ENCODE data around the gene SLC35F4. TPM values are rescaled to one million over a fixed set of nuclear protein-coding genes. Genes with fewer than 3 reads are reported as not detected.

Gene SLC35F4
- total RNA-seq, 1 donor from 2014 or later: not detected

- H3K27ac ChIP-seq: no peak overlapping the region
- H3K4me1 ChIP-seq: no peaks in the 10 kb centered on the region
- H3K4me3 ChIP-seq: no peak overlapping the region
Measured at GRCh38 chr14:57549016-57549564, 316.8 kb downstream of the SLC35F4 start.

GRCh38 chr14:57547131-57547530 is 318.8 kb downstream of the SLC35F4 start:
- intact Hi-C loops (cut with DNase I): no loop called here
- TF ChIP-seq, protein P1, sequence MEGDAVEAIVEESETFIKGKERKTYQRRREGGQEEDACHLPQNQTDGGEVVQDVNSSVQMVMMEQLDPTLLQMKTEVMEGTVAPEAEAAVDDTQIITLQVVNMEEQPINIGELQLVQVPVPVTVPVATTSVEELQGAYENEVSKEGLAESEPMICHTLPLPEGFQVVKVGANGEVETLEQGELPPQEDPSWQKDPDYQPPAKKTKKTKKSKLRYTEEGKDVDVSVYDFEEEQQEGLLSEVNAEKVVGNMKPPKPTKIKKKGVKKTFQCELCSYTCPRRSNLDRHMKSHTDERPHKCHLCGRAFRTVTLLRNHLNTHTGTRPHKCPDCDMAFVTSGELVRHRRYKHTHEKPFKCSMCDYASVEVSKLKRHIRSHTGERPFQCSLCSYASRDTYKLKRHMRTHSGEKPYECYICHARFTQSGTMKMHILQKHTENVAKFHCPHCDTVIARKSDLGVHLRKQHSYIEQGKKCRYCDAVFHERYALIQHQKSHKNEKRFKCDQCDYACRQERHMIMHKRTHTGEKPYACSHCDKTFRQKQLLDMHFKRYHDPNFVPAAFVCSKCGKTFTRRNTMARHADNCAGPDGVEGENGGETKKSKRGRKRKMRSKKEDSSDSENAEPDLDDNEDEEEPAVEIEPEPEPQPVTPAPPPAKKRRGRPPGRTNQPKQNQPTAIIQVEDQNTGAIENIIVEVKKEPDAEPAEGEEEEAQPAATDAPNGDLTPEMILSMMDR (IDR thresholded peaks at IDR 0.05): no peak
- Histone ChIP-seq H3K27me3 (no peaks in the 10 kb centered on the region), H3K27ac (no peak overlapping the region), H3K9me3 (peaks cover 0 to under 1% of the 10 kb centered on the region in 2 donors), H3K4me1 (no peaks in the 10 kb centered on the region), H3K4me3 (no peak overlapping the region), H3K36me3 (no peaks in the 10 kb centered on the region)
- DNase-seq (ENCODE audit: low spot score in 2 of 2): no peak

More at GRCh38 chr14:57549016-57549564, 316.8 kb downstream of the SLC35F4 start:
- peaks cover 0 to 6% of the 10 kb centered on the region in 2 donors for H3K9me3 ChIP-seq
- H3K27me3 ChIP-seq: no peaks in the 10 kb centered on the region
- DNase-seq (ENCODE audit: low spot score in 2 of 2): no peak
- H3K36me3 ChIP-seq: no peaks in the 10 kb centered on the region
- TF ChIP-seq, protein P1 (IDR thresholded peaks at IDR 0.05): no peak
- intact Hi-C loops (cut with DNase I): no loop called here

- Histone ChIP-seq H3K27me3 (no peaks in the 10 kb centered on the region), H3K27ac (no peak overlapping the region), H3K9me3 (no peaks in the 10 kb centered on the region), H3K36me3 (no peaks in the 10 kb centered on the region), H3K4me3 (no peak overlapping the region), H3K4me1 (no peaks in the 10 kb centered on the region)
- TF ChIP-seq, protein P1 (IDR thresholded peaks at IDR 0.05): peak; percentile 7 to 51 (median 20)
- intact Hi-C loops (cut with DNase I): loop anchor here (1.0 kb wide), 1 partner anchor 539 kb away; no protein-coding TSS in a partner anchor
- no peak for DNase-seq (ENCODE audit: low spot score in 2 of 2)
Measured at GRCh38 chr14:57533214-57533613, 332.7 kb downstream of the SLC35F4 start.

GRCh38 chr14:57530571-57530970 is 335.3 kb downstream of the SLC35F4 start:
- intact Hi-C loops (cut with DNase I): no loop called here
- H3K27ac ChIP-seq: no peak overlapping the region

DNA sequence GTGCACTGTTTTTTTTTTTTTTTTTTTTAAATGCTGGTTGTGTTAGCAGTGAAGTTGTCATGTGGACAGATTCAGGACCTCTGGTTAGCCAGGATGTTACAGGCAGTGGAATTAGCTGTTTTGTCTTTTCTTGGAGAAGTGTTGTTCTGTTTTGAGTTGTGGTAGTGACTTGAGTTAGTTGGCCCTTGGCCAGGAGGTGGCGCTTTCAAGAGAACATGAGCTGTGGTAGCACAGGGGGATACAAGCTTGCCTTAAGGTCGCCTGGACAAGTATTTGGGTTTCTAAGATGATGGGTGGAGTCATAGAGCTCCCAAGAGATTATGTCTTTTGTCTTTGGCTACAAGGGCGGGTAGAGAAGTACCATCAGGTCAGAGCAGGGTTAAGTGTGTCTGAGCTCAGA is 338.9 kb downstream of the SLC35F4 start:
- intact Hi-C loops (cut with DNase I): no loop called here
- Histone ChIP-seq H3K36me3 (no peaks in the 10 kb centered on the region), H3K27ac (no peak overlapping the region), H3K9me3 (peaks cover 0 to 15% of the 10 kb centered on the region in 2 donors), H3K27me3 (no peaks in the 10 kb centered on the region), H3K4me1 (no peaks in the 10 kb centered on the region), H3K4me3 (no peak overlapping the region)
- TF ChIP-seq, protein P1 (IDR thresholded peaks at IDR 0.05): no peak
- no peak for DNase-seq (ENCODE audit: low spot score in 2 of 2)

More at GRCh38 chr14:57530571-57530970, 335.3 kb downstream of the SLC35F4 start:
- TF ChIP-seq, protein P1 (IDR thresholded peaks at IDR 0.05): no peak
- no peaks in the 10 kb centered on the region for H3K4me1 ChIP-seq
- DNase-seq (ENCODE audit: low spot score in 2 of 2): no peak
- no peaks in the 10 kb centered on the region for H3K36me3 ChIP-seq
- no peaks in the 10 kb centered on the region for H3K27me3 ChIP-seq
- H3K9me3 ChIP-seq: peaks cover 0 to 5% of the 10 kb centered on the region in 2 donors
- no peak overlapping the region for H3K4me3 ChIP-seq

Data from ascending aorta (tissue), 2 donors.